Epidermal melanocyte (primary cell): ENCODE measurements around the gene BAHCC1.

ENCODE experiments used
- DNase-seq: peaks from one replicate; pipeline ENCODE4 v3.0.0; 2011; ENCODE audit warnings: low spot score; ENCODE audit not compliant: insufficient read length

The BAHCC1 gene

DNA sequence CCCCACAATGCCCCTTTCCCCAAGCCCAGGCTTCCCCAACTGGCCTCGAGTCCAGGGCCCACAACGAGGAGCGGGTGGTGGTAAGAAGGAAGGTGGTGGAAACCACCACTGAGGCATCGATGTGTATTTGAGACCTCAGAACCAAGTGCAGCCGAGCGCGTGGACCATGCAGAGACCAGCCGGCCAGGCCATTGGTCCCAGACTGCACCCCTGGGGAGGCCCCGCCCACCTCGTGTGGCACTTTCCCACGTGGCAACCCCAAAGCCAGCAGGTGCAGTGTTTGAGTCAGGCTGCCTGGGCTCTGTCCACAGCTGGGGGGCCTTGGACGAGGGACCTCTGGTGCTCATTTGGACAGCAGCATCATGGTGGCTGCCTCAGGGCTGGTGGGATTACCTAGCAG lies 28.1 kb upstream of the BAHCC1 start:
- no peak for DNase-seq

DNA sequence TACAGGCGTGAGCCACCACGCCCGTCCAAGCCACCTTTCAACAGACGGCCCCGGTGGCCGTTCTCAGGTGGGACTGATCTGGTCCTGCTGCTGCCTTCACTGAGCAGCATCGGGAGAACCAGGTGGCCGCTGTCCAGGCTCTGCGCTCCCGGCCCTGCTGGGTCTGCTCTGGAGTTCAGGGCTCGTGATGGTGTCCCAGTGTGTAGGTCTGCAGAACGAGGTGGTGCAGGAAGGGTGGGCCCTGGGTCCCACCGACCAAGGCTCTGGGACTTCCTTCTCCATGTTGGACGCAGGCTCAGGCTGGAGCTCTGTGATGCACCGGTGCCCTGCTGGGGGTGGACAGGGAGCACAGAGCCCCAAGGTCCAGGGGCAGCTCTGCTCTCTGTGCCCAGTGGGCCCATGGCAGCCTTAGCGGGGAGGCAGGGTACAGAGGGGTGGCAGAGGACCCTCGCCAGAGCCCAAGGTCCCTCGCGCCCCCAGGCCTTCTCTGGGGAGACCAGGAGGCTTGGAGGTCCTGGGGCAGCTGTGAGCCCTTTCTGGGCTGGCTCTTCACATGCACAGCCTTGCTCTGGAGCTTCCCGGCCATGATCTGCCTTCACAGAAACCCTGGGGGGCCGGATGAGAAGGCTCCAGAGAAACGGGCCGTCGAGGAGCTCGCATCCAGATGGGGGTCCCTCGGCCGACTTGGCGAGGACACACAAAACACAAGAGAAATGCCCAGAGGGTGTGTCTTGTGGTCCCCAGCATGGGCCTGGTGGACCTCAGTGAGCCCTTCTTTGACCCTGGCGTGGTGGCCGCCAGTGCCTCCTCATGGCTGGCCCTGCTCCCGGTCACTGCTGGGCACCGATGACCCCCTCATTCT lies 26.9 kb upstream of the BAHCC1 start:
- no peak for DNase-seq

DNA sequence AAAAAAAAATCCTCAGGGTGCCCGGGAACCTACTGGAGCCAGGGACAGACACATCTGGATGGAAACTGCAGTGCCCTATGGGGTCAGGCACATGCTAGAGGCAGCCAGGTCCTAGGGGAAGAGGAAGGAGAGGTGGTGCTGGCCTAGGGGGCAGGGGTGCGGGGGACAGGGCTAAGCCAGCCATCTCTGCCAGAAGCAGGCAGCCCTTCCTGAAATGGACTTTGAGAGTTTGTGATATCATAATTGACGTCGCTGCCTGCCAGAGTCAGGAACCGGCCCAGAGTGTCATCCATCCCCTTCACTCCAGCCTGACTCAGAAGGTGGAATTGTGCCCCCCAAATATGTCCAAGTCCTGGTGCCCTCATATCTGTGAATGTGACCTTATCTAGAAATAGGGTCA lies 25.0 kb upstream of the BAHCC1 start:
- no peak for DNase-seq

GRCh38 chr17:81371910-81372760 lies 23.1 kb upstream of the BAHCC1 start:
- no peak for DNase-seq

GRCh38 chr17:81373536-81374160 lies 21.6 kb upstream of the BAHCC1 start:
- DNase-seq: no peak

DNA sequence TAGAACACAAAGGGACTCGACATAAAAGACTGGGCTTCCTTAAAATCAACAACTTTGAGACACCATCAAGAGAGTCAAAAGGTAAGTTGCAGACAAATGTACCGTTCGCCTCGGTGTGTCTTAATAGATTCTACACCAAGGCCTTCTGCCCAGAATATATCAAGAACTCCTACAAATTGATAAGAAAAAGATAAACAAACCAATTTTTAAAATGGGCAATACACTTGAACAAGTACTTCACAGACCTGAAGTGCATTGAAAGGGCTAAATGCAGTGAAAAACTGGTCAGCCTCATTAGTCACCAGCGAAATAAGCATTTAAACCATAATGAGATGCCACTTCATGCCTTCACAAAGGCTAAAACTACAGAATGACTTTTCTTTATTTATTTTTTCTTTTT lies 20.4 kb upstream of the BAHCC1 start:
- DNase-seq: no peak

DNA sequence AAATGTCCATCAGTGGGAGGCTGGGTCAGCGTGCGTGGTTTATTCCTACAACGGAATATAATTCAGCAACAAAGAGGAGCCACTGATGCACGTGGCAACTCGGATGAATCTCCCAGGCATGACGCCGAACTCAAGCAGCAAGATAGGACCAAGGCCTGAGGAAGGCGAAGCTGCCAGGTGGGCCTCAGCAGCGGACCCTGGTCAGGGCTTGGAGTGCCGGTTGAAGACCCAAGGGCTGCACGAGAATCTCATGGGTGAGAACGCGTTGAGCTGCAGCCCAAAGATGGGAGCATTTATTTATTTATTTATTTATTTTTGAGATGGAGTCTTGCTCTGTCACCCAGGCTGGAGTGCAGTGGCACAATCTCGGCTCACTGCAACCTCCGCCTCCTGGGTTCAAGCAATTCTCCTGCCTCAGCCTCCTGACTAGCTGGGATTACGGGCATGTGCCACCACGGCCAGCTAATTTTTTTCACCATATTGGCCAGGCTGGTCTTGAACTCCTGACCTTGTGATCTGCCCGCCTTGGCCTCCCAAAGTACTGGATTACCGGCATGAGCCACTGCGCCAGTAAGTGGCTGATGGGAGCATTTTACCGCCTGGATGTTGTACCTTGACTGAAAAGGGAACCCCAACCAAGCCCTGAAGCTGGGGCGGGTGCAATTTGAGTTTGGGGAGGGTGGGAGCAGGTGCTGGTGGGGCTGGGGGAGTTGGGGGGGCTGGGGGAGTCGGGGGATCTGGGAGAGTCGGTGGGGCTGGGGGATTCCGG lies 18.1 kb upstream of the BAHCC1 start:
- no peak for DNase-seq

GRCh38 chr17:81378941-81379511 lies 16.2 kb upstream of the BAHCC1 start:
- DNase-seq: no peak

DNA sequence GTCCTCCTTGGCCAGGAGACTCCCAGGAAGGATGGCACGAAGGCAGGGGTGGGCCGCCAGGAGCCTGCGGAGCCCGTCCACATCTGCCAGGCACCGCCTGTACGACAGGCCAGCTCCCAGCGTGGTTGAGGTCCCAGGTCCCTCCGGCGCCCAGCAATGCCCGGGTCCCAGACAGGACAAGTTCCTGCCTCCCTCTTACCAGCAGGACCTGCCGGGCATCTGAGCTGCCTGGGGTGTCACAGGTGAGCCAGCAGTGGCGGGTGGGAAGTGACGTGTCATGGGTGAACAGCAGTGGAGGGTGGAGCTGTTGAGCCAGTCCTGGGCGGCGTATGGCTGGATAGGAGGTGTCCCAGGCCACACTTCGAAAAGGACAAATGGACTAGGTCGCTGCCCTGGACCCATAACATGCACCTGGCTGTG lies 15.7 kb upstream of the BAHCC1 start:
- DNase-seq: no peak

DNA sequence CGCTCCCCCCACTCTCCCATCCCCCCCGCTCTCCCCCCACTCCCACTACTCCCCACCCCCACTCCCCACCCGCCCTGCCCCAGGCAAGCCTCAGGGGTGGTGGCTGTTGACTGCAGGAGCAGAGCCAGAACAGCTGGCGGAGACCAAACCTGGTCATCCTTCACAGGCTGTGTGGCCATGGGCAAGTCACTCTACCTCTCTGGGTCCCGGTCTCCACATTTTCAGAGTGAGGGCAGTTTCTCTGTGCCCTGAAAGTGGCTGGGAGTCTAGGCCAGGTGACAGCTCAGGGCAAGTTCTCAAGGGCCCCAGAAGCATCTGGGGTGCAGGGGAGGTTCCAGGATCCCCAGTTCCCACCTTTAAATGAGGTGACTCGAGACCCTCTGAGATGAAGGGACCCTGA lies 15.1 kb upstream of the BAHCC1 start:
- no peak for DNase-seq

DNA sequence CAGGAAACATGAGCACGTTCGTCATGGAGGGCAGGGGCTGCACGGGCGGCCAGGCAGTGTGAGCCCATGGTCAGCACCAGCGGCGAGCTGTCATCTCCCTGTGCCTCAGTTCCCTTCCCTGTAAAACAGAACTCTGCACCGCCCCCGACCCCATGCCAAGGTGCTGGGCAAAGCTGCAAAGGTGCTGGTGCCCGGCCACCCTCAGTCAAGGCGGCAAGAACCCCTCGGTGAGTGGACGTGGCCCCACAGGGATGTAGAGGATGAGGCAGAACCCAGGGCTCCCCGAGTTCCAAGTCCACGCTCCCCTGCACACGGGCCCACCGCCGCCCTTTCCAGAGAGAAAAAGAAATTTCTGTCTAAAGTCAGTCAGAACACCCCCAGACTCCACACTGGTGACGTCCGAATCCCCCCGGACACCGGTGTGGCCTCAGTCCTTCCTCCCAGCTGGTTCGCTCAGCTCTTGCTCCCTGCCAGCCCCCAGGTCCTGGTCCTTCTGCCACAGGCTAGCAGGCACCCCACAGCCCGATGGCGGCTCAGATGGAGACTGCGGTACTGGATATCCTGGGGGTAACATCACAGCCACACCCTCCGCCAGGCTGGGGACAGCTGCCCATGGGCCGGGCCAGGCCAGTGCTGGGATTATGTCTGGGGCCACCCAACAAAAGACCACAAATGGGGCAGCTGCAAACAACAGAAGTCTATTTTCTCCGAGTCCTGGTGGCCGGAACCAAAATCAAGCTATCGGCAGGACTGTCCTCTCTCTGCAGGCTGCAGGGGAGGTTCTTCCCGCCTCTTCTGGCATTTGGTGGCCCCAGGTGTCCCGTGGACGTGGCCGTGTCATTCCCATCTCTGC lies 14.4 kb upstream of the BAHCC1 start:
- no peak for DNase-seq

DNA sequence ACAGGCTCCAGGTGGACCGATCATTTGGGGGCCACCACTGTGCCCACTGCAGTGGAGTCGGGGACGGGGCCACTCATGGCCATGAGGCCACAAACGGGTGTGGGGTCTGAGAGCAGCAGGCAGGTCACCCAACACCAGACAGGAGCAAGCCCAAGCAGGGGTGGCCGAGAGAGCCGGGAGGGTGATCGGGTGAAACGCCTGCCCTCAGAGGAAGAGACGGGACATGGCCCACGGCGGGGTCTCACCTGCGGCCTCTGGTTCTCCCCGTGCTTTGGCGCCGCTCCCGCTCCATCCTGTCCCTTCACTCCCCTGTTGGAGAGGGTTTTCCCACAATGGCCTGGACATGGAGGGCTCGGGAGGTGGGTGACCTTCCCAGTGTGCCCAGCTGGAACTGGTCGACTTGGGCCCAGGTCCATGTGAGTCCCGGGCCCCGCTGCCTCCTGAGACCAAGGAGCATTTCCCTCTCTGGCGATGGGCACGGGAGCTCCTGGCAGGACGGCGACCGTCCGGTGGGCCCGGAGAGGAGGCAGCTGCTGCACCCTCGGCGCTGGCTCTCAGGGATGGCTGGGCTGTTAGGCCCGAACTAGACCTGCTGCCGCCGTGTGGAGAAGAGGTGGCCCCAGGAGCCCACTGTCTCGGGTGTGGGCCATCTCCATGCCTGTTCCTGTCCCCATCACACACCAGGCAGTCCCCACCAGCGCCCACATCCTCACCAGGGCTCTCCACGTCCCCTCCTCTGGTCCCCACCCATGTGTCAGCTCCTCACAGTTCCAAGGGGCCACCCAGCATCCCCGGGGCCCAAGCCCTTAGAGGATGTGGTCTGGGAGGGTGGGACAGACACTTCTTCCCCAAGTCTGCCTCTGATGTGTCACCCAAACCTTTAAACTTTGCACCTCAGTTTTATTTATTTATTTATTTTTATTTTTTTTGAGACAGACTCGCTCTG lies 13.4 kb upstream of the BAHCC1 start:
- DNase-seq: no peak

DNA sequence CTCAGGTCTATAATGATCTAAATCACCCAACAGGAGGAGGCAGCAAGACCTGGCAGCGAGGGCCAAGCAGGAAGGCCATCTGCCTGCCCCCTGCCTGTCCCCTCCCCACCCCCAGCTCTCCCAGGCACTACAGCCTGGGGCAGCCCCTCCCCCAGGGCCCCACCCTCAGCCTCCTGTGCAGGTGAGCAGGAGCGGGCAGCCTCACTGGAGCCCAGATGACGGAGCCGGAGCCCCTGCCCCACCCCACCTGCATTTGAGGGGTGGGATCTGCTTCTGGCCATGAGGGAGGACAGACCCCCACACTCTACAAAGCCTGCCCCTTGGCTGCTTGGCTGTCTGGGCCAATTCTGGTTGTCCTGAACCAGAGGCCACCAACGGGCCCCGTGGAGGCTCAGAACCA lies 12.4 kb upstream of the BAHCC1 start:
- no peak for DNase-seq

DNA sequence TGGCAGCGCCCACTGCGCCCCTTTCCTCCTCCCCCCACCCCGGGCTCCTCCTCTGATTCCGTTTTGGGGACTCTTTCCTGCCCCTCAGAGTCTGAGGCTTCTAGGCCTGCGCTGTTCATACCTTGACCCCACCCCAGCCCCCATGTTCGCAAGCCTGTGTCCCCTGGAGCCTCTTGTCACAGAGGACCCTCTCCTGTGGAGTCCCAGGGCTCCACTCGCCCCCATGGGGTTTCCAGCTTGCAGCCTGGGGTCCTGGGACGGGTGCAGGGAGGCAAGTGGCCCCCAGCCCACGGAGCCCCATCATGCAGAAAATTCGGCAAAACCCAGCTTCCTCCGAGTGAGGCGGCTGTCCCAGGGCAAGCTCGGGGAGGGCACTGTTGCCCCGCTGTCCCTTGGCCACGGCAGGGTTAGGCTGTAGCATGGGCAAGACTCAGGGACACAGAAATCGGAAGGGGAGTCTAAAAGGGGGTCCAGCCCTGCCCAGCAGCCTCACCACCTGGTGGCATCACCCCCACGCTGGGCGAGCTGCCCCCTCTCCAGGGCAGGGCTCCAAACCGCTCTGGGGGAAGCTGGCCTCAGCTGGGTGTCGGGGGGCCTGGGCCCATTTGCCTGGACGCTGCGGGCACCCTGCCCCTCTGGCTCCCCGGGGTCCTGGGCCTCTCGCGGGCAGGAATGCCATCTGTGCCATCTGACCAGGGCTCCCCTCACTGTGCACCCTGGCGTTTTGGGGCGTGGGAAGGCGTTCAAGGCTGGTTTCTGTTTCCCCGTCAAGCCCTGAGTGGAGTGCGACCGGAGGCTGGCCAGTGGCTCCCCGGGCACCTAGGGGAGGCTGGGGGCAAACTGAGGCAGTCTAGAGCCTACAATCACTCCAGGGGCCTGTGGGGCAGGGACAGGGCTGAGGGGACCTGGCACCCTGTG lies 11.5 kb upstream of the BAHCC1 start:
- no peak for DNase-seq

- no peak for DNase-seq
These were observed 10.3 kb upstream of the BAHCC1 start for GRCh38 chr17:81384929-81385319.

GRCh38 chr17:81385320-81386111 lies 9.7 kb upstream of the BAHCC1 start:
- peak; percentile 87 for DNase-seq

- no peak for DNase-seq
These were observed 9.1 kb upstream of the BAHCC1 start for GRCh38 chr17:81386141-81386645.
